ENCODE results near the gene ARL16. TPM values are rescaled to one million over a fixed set of nuclear protein-coding genes. Genes with fewer than 3 reads are reported as not detected.
A peak's percentile ranks its signal among the peaks of the same experiment; 100 is the strongest.

The ARL16 gene
- total RNA-seq, 3 donors from 2014 or later (not counting 1 experiment from before 2014, with no cell fraction given) = 23.3 to 47.9 (median 39.3) TPM

DNA sequence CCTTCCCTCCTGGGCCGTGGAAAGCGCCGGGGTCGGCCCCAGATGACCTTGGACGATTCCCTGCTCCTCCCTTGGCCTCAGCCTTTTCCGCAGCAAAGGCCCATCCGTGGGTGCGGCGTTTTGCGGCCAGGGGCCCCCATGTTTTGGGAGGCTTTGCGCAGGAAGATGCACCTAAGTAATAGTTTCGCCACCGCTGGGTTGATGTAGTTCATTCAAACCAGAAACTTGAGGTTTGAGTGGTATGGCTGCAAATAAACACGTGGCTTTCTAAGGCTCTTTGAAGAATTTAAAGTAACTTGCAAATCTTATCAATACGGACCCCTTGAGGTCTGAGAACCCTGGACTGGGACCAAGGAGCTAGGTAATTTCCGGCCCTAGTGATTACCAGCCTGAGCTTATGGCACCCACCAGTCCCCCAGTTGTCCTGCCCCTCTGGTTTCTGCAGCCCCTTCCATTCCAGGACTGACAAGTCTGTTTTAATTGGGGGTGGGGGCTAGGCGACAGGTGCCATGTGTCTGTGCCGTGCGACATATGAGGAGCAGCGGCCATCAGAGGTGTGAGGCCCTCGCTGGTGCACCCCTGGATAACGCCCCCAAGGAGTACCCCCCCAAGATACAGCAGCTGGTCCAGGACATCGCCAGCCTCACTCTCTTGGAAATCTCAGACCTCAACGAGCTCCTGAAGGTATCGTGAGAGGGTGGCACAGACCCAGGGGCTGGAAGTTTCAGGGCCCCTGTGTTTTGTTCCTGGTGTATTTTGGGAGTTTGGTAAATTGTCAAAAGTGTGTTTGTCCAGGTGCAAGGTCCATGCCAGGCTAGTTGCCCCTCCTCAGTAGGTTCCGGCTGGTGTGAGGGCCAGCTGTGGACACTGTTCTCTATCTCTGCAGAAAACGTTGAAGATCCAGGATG lies 20.4 kb upstream of the ARL16 start:
- no peaks in the 10 kb centered on the region for H3K9me3 ChIP-seq (ENCODE audit: control insufficient read depth, insufficient read depth, low read length)
- peak overlapping the region; percentile 53 for H3K27ac ChIP-seq (ENCODE audit: low read length)
- peak overlapping the region; percentile 64 for H3K4me3 Mint-ChIP-seq
- H3K4me3 ChIP-seq (ENCODE audit: low read length) = peak overlapping the region; percentile 71
- 34% methylated on average over 27 of the region's 27 CpGs for WGBS (ENCODE audit: insufficient coverage)
- H3K27me3 Mint-ChIP-seq (ENCODE audit: low read depth in 2 of 2) = no peaks in the 10 kb centered on the region
- H3K27me3 ChIP-seq (ENCODE audit: control insufficient read depth, insufficient read depth, low read length) = no peaks in the 10 kb centered on the region
- H3K27ac Mint-ChIP-seq = peak overlapping the region; percentile 94 to 95
- TF ChIP-seq, protein P1, sequence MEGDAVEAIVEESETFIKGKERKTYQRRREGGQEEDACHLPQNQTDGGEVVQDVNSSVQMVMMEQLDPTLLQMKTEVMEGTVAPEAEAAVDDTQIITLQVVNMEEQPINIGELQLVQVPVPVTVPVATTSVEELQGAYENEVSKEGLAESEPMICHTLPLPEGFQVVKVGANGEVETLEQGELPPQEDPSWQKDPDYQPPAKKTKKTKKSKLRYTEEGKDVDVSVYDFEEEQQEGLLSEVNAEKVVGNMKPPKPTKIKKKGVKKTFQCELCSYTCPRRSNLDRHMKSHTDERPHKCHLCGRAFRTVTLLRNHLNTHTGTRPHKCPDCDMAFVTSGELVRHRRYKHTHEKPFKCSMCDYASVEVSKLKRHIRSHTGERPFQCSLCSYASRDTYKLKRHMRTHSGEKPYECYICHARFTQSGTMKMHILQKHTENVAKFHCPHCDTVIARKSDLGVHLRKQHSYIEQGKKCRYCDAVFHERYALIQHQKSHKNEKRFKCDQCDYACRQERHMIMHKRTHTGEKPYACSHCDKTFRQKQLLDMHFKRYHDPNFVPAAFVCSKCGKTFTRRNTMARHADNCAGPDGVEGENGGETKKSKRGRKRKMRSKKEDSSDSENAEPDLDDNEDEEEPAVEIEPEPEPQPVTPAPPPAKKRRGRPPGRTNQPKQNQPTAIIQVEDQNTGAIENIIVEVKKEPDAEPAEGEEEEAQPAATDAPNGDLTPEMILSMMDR (IDR thresholded peaks at IDR 0.05) = no peak
- H3K4me1 Mint-ChIP-seq = peaks cover 14 to 25% of the 10 kb centered on the region in 2 donors
- ATAC-seq = peak in 1 of 3 donors; percentile 3
- no peaks in the 10 kb centered on the region for H3K9me3 Mint-ChIP-seq
- peak in 1 of 2 donors; percentile 55 for DNase-seq
- intact Hi-C loops (cut with micrococcal nuclease) = loop anchor here (1.0 to 5.0 kb wide), 2 partner anchors 21 to 37 kb away; partner anchors contain the start of genes ARL16, CCDC137 and OXLD1
- H3K36me3 Mint-ChIP-seq = no peaks in the 10 kb centered on the region
- peaks cover 23% of the 10 kb centered on the region for H3K36me3 ChIP-seq (ENCODE audit: control insufficient read depth, insufficient read depth, low read length)
- H3K4me1 ChIP-seq (ENCODE audit: control insufficient read depth, insufficient read depth, low read length) = peaks cover 35% of the 10 kb centered on the region

DNA sequence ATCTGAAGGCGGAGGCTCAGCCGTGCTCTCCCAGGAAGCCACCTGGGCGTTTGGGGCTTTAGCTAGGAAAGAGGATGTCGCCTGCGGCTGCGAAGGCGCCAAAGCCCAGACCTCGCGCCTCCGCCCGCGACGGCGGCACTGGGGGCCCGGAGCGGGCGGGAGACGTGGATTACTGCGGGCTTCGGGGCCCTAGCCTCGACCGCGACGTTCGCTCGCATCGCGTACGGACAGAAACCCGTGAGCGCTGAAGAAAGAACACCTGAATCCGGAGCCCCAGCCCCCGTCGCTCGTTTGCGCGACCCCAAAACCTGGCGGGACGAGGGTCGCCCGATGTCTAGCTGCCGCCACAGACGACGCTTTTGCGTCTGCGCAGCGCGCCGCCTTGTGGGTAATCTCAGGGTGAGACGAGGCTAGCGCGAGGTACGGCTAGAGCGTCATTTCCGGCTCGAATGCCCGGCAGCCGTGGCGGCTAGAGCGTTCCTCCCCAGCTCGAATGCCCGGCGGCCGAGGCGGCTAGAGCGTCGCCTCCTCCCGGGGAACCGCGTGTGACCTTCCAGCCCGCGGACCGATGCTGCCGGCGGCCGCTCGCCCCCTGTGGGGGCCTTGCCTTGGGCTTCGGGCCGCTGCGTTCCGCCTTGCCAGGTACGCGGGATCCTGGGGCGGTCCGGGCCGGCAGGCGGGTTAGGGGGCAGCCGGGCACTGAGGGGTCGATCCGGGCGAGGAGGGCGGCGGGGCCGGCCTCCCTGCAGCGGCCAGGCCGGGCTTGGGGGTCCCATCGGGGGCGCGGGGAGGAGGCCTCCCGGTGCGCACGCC lies 19.5 kb upstream of the ARL16 start, which contains the start of gene MRPL12:
TSS of gene MRPL12 (plus strand) at position 434 of the 813 bp plus-strand sequence. CDS start at position 569, 135 bp downstream.
- peak within 1 kb of the TSS; percentile 91 for H3K27ac ChIP-seq (ENCODE audit: low read length)
- H3K36me3 Mint-ChIP-seq = no peaks in the 10 kb centered on the region
- peak within 1 kb of the TSS; percentile 71 for H3K4me3 ChIP-seq (ENCODE audit: low read length)

DNA sequence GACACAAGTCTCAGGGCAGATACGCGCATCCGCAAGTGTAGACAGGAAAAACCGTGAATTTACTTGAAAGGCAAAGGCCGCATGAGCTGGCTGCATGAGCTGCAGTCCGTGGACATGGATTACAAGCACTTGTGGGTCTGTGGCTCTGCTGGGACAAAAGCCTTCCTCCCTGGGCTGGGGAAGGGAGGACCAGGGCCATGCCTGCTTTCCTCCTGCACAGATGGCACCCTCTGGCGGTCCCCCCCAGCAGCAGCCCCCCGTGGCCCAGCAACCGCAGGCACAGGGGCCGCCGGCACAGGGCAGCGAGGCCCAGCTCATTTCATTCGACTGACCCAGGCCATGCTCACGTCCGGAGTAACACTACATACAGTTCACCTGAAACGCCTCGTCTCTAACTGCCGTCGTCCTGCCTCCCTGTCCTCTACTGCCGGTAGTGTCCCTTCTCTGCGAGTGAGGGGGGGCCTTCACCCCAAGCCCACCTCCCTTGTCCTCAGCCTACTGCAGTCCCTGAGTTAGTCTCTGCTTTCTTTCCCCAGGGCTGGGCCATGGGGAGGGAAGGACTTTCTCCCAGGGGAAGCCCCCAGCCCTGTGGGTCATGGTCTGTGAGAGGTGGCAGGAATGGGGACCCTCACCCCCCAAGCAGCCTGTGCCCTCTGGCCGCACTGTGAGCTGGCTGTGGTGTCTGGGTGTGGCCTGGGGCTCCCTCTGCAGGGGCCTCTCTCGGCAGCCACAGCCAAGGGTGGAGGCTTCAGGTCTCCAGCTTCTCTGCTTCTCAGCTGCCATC lies 17.9 kb upstream of the ARL16 start:
- Mint-ChIP-seq H3K4me3 (peak overlapping the region; percentile 93), H3K27me3 (ENCODE audit: low read depth in 2 of 2) (no peaks in the 10 kb centered on the region), H3K4me1 (peaks cover 14 to 25% of the 10 kb centered on the region in 2 donors), H3K27ac (peak overlapping the region; percentile 94 to 95), H3K9me3 (no peaks in the 10 kb centered on the region), H3K36me3 (no peaks in the 10 kb centered on the region)
- Histone ChIP-seq H3K27ac (ENCODE audit: low read length) (peak overlapping the region; percentile 91), H3K36me3 (ENCODE audit: control insufficient read depth, insufficient read depth, low read length) (peaks cover 40% of the 10 kb centered on the region), H3K4me3 (ENCODE audit: low read length) (no peak overlapping the region), H3K4me1 (ENCODE audit: control insufficient read depth, insufficient read depth, low read length) (peaks cover 35% of the 10 kb centered on the region), H3K9me3 (ENCODE audit: control insufficient read depth, insufficient read depth, low read length) (no peaks in the 10 kb centered on the region), H3K27me3 (ENCODE audit: control insufficient read depth, insufficient read depth, low read length) (no peaks in the 10 kb centered on the region)
- TF ChIP-seq, protein P1 (IDR thresholded peaks at IDR 0.05) = no peak
- ATAC-seq (no peak), DNase-seq (peak in 1 of 2 donors; percentile 45)
- 81% methylated on average over 23 of the region's 23 CpGs for WGBS (ENCODE audit: insufficient coverage)
- intact Hi-C loops (cut with micrococcal nuclease) = loop anchor here (5.0 kb wide), 1 partner anchor 34 kb away; the partner anchor contains the start of genes CCDC137 and OXLD1

More for the DNA sequence above, 19.5 kb upstream of the ARL16 start, which contains the start of gene MRPL12:
- H3K27me3 Mint-ChIP-seq (ENCODE audit: low read depth in 2 of 2) = no peaks in the 10 kb centered on the region
- H3K9me3 Mint-ChIP-seq = no peaks in the 10 kb centered on the region
- H3K4me1 Mint-ChIP-seq = peaks cover 14 to 25% of the 10 kb centered on the region in 2 donors
- Histone ChIP-seq H3K4me1 (ENCODE audit: control insufficient read depth, insufficient read depth, low read length) (peaks cover 35% of the 10 kb centered on the region), H3K36me3 (ENCODE audit: control insufficient read depth, insufficient read depth, low read length) (peaks cover 29% of the 10 kb centered on the region), H3K27me3 (ENCODE audit: control insufficient read depth, insufficient read depth, low read length) (no peaks in the 10 kb centered on the region), H3K9me3 (ENCODE audit: control insufficient read depth, insufficient read depth, low read length) (no peaks in the 10 kb centered on the region)
- TF ChIP-seq, protein P1 (IDR thresholded peaks at IDR 0.05) = peak; percentile 16
- DNase-seq = peak; percentile 90 to 95
- H3K4me3 Mint-ChIP-seq = peak within 1 kb of the TSS; percentile 93
- WGBS (ENCODE audit: insufficient coverage) = under 1% methylated on average over 102 of the region's 102 CpGs
- intact Hi-C loops (cut with micrococcal nuclease) = loop anchor here (1.0 to 5.0 kb wide), 2 partner anchors 20 to 36 kb away; partner anchors contain the start of genes ARL16, CCDC137 and OXLD1
- ATAC-seq = peak; percentile 91 to 96 (median 93)
- peak within 1 kb of the TSS; percentile 94 to 95 for H3K27ac Mint-ChIP-seq
